C1 segment of cervical spinal cord (tissue), 14 donors: ENCODE data around the gene LBP.
"Not testable (repeated sequence)": the region's sequence is repeated elsewhere in the genome, so short reads cannot be mapped to it uniquely, and the experiment has no call there.

ENCODE experiments used
- DNase-seq, 14 donors: peaks; one replicate each; lab custom pipeline; 2025; lab: John Stamatoyannopoulos, UW

The LBP gene

GRCh38 chr20:38320221-38320620, 26.1 kb upstream of the LBP start:
- DNase-seq, result no peak

DNA sequence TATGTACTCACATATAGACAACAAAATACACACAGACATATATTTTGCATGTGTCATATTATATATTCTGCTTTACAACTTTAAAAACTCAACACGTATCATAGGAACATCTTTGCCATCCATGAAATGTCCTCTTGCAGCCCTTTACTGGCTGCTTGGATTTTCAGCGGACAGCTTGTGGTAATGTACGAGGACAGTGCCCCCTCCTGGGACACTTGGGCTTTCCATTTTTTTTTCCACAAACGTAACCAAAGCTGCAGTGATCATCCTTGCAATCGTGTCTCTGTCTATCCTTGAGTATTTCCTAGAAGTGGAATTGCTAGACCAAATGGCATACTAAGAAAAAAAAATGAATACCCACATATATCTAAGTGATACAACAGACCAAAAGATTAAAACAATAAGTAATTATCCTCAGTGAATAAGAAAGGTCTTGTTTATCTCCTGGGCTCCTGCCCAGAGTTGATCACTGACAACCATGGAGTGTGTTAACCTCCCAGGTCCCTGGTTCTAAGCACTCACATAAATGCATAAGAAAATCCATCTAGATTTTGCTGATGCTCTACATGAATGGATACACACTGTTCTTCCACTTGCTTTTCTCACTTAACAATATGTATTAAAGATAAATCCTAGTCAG, 24.2 kb upstream of the LBP start:
- DNase-seq, result peak in 10 of 14 donors; percentile 4 to 43 (median 20)

- no peak for DNase-seq
Measured at GRCh38 chr20:38324159-38324558, 22.1 kb upstream of the LBP start.

DNA sequence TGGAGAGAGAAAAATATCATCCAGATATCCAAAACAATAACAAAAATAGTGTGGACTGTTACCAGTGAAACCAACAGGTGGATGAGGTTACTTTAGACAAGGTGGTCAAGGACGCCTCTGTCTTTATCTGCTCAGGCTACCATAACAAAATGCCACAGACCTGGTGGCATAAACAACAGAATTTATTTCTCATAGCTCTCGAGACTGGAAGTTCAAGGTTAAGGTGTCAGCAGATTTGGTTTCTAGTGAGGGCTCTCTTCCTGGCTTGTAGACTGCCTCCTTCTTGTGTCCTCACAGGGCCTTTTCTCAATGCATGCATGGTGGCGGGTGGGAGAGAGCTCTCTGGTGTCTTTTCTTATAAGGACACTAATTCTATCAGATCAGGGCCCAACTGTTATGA, 21.1 kb upstream of the LBP start:
- no peak for DNase-seq

DNA sequence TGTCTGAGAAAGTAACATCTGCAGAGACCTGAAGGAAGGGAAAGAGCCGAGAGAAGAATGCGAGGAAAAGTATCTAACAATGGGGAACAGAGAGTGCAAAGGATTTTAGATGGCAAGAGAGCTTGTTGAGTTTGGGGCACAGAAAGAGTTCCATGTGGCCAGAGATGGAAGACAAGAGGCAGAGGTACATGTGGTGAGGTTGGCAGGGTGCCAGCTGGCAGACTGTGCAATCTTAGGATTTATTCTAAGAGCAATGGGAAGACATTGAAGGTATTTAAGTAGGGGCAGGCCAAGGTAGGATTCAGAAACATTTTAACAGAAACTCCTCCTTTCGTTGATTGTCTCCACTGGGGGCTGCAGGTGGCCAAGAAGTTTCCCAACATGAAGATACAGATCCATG, 20.4 kb upstream of the LBP start:
- no peak for DNase-seq

DNA sequence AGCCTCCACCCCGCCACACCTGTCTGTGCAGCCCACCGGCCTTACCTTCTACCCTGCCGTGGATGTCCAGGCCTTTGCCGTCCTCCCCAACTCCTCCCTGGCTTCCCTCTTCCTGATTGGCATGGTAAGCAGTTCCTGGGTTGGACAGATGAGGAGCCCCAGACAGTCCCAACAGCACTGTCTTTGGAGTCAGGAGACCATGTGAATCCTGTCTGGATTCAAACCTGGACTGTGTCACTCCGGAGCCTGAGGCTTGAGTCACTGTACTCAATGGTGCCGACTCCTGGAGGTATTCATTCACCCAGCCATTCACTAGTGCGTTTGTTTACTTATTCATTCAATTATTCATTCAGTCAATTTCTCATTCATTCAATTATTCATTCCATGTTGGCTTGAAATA, 20.0 kb upstream of the LBP start:
- DNase-seq, result no peak

GRCh38 chr20:38330638-38331037, 15.6 kb upstream of the LBP start:
- no peak for DNase-seq

DNA sequence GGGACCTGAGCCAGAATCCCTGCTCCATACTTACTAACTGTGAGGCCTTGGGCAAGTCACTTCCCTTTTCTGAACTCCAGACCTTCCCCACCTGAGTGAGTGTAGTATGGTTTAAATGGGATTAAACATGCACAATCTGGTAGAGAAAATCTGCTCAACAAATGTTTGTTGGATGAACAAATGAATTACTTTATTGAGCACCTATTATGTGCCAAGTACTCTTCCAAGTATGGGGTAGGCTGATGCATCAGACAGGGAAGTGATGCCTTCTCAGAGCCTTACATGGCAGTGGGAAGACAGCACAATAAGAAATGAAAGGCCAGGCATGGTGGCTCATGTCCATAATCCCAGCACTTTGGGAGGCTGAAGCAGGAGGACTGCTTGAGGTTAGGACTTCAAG, 15.0 kb upstream of the LBP start:
- no peak for DNase-seq

GRCh38 chr20:38331814-38332213, 14.5 kb upstream of the LBP start:
- DNase-seq, result no peak

DNA sequence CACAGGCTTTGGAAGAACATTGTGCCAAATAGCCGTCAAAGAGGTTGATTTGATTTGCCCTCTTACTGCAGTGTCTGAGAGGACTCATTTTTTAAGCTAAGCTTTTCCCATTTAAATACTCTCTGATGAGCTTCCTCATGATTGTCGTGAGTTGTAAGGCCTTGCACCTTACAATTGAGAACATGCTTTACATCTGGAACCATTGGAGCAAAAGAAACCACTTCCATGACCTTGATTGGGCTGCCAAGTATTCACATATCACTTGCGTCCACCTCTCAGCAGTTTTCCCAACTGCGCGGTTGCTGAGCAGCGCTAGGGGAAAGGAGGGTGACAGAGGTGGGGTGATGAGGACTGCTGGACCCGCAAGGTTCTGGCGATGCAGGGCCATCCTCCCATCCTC, 12.3 kb upstream of the LBP start:
- no peak for DNase-seq

GRCh38 chr20:38336726-38337125, 9.6 kb upstream of the LBP start:
- DNase-seq, result no peak

DNA sequence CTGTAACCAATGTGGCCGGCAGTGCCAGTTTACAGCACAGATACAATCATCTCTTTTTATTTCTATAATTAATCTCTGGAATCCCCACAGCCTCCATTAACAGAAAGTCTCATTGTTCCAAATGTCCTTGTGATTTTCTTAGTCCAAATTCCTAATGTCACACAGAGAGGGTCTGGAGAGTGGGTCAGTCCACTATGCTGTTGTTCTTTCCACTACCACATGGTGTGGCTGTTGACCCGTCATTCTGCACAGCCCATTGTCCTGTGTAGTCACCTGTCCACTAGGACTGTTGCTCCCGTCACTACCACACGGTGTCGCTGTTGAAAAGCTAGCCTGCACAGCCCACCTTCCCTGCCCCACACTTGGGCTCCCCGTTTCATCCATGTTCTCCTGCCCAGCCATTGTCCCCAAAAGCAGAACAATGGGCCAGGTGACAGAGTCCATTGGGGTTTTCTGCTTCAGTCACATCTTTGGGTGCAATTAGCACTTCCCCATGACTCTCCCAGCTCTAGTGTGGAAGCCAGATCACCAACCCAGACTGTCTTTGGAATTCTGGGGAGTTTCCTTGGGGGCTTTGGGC, 8.6 kb upstream of the LBP start:
- DNase-seq, result peak in 6 of 14 donors; percentile 7 to 28 (median 14)

- no peak for DNase-seq
Measured at GRCh38 chr20:38338849-38339520, 7.3 kb upstream of the LBP start.

GRCh38 chr20:38339521-38339896, 6.8 kb upstream of the LBP start:
- not testable (repeated sequence) for DNase-seq

- DNase-seq, result no peak
Measured at GRCh38 chr20:38339997-38340396, 6.3 kb upstream of the LBP start.

DNA sequence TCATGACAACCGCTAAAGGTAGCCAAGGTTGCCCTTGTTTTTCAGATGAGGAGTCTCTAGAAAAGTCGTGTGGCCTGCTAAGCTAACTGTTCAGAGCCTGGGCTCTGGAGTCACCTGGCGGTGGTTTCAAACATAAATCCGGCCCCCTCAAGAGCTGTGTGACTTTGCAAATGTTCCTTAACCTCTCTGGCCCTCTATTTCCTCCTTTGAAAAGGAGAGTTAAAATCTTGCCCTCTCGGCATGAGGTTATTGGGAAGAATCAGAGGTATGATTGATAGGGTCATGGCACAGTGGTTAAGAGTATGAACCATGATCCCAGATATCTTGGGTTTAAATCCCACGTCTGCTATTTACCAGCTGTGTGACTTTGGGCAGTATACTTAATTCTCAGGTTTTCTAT, 5.6 kb upstream of the LBP start:
- DNase-seq, result no peak

GRCh38 chr20:38342216-38342615, 4.1 kb upstream of the LBP start:
- no peak for DNase-seq

DNA sequence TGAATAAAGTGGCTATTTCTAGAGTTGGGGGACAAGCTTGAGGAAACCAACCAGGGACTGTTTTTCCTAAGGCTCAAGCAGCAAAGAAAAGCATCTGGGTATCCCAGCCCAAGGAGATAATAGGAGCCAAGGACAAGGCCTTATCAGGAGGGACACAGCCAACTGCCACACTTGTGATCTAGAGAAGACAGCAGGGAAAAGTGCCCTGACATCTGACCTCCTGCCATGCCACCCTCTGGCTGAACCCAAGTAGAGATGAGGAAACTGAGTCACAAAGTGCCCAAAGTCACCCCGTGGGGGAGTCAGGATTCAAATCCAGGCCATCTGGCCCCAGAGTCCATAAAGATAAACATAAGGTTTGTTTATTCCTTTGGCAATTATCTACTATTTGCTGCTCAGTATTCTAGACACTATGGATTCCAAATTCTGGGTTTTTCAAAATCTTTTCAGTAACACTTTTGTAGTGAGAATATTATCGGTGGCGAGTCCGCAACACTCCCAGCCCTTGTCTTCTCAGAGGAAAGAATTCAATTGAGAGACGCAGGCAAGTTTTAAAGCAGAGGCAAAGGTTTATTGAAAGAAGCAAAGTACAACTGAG, 3.5 kb upstream of the LBP start:
- no peak for DNase-seq

- peak in 1 of 14 donors; percentile 8 for DNase-seq
Measured at GRCh38 chr20:38343311-38344106, 2.8 kb upstream of the LBP start.

- no peak for DNase-seq
Measured at GRCh38 chr20:38344107-38344701, 2.1 kb upstream of the LBP start.

- DNase-seq, result no peak
Measured at GRCh38 chr20:38345643-38346042, 639 bp upstream of the LBP start.

DNA sequence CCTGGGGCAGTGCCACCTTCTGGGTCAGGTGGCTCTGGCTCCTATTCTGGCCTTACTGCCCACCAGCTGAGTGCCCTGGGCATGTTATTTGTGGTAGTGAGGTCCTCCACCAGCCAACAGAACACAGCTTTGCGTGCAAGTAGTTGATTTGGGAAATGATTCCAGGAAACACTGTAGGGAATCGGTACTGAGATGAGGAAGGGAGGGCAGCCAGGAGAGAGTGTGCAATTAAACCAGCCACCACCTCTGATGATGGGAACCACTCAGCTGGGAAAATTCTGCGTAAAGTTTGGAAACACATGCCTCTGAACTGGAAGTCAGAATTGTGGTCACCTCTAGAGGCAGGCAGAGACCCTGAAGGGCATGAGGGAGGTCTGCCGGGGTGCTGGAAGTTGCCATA, 459 bp downstream of the LBP start:
- no peak for DNase-seq
